OCI-LY3 (cell line): ENCODE measurements around the gene TANGO2.

ENCODE experiments used
- H2AFZ ChIP-seq: fragments of 200-600, 300-600 bp; shearing (Covaris generic); 2 replicates; pipeline ENCODE4 v1.6.0; 2014; ENCODE audit warnings: antibody characterized with exemption, low read depth, low read length
- H3K27ac ChIP-seq: fragments of 200-600, 300-600 bp; sonication (generic); 2 replicates; pipeline ENCODE4 v1.5.1; 2014; ENCODE audit warnings: mild to moderate bottlenecking, low read length, moderate library complexity, mixed read lengths
- H3K27me3 ChIP-seq: fragments of 200-600, 300-600 bp; sonication (generic); 2 replicates; pipeline ENCODE4 v1.6.1; 2014; ENCODE audit warnings: low read depth, low read length, mixed read lengths
- H3K36me3 ChIP-seq: fragments of 200-600, 300-600 bp; sonication (generic); replicated peaks from 2 replicates; pipeline ENCODE3; 2014; ENCODE audit warnings: low read depth, low read length, mixed read lengths
- H3K4me1 ChIP-seq: fragments of 300-600, 200-600 bp; sonication (generic); 2 replicates; pipeline ENCODE4 v1.6.1; 2014; ENCODE audit warnings: low read length, mixed read lengths
- H3K4me2 ChIP-seq: fragments of 200-600, 300-600 bp; sonication (generic); 2 replicates; pipeline ENCODE4 v1.6.1; 2014; ENCODE audit warnings: low read length, mixed read lengths
- H3K4me3 ChIP-seq: fragments of 300-600, 200-600 bp; sonication (generic); 2 replicates; pipeline ENCODE4 v1.5.1; 2014; ENCODE audit warnings: antibody characterized with exemption, mild to moderate bottlenecking, low read length, moderate library complexity
- H3K79me2 ChIP-seq: fragments of 300-600, 200-600 bp; shearing (Covaris generic); 2 replicates; pipeline ENCODE4 v1.6.1; 2014; ENCODE audit warnings: mild to moderate bottlenecking, low read length, mixed read lengths
- H3K9ac ChIP-seq: fragments of 300-600, 200-600 bp; shearing (Covaris generic); 2 replicates; pipeline ENCODE4 v1.6.0; 2014; ENCODE audit warnings: mild to moderate bottlenecking, low read length, moderate library complexity
- H3K9me3 ChIP-seq: fragments of 200-600, 300-600 bp; shearing (Covaris generic); 2 replicates; pipeline ENCODE4 v1.6.1; 2014; ENCODE audit warnings: low read length, mixed read lengths; ENCODE audit not compliant: insufficient read depth
- H4K20me1 ChIP-seq: fragments of 200-600, 300-600 bp; sonication (generic); 2 replicates; pipeline ENCODE4 v1.6.1; 2016; ENCODE audit warnings: low read length, mixed read lengths; ENCODE audit not compliant: insufficient read depth
- EZH2phosphoT487 ChIP-seq: fragments of 200-600 bp; shearing (Covaris generic); IDR thresholded peaks from 2 replicates; pipeline ENCODE4 v1.6.1; 2018; ENCODE audit warnings: antibody characterized with exemption, mixed run types, low read depth
- TF ChIP-seq, protein P1 (sequence below): fragments of 200-600, 300-600 bp; sonication (generic); IDR thresholded peaks from 2 replicates; pipeline ENCODE4 v1.5.1; 2014; ENCODE audit warnings: antibody characterized with exemption, low read length, low read depth

The TANGO2 gene

DNA sequence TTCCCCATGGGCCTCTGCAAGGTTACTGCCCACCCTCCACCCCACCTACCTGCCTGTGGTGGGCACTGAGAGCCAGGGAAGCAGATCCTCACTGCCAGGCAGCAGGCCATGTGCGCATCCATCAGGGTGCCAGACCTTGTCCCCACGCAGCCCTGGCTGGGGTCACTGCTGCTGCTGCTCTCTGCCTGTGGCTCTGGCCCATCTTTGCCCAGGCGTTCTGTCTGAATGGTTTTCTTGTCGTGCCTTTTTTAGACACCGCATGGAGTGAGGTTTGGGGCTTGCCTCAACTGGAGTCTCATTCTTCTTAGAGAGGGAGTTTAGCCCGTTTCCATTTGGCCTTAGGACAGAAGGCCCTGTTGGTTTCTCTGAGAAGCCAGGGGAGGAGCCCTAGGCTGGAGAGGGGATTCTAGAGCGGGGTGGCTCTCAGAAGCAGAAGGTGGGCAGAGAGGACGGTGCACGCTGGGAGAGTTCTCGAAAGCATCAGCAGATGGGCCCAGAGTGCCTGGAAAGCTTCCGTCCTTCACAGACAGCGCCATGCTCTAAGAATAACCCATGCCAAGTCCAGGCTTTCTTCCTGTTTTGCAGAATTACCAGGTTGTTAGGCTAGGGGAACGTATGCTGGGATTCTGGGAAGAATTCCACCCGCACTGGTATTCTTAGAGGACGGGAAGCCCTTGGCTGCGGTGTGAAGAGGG, 8.1 kb downstream of the TANGO2 start:
- no peak overlapping the region for H2AFZ ChIP-seq
- no peaks in the 10 kb centered on the region for H4K20me1 ChIP-seq
- no peak overlapping the region for H3K4me2 ChIP-seq
- no peak overlapping the region for H3K9ac ChIP-seq
- H3K27me3 ChIP-seq = no peaks in the 10 kb centered on the region
- H3K79me2 ChIP-seq = no peaks in the 10 kb centered on the region
- no peak overlapping the region for H3K27ac ChIP-seq
- TF ChIP-seq, protein P1, sequence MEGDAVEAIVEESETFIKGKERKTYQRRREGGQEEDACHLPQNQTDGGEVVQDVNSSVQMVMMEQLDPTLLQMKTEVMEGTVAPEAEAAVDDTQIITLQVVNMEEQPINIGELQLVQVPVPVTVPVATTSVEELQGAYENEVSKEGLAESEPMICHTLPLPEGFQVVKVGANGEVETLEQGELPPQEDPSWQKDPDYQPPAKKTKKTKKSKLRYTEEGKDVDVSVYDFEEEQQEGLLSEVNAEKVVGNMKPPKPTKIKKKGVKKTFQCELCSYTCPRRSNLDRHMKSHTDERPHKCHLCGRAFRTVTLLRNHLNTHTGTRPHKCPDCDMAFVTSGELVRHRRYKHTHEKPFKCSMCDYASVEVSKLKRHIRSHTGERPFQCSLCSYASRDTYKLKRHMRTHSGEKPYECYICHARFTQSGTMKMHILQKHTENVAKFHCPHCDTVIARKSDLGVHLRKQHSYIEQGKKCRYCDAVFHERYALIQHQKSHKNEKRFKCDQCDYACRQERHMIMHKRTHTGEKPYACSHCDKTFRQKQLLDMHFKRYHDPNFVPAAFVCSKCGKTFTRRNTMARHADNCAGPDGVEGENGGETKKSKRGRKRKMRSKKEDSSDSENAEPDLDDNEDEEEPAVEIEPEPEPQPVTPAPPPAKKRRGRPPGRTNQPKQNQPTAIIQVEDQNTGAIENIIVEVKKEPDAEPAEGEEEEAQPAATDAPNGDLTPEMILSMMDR = no peak
- no peak for TF ChIP-seq EZH2phosphoT487
- H3K9me3 ChIP-seq = 0 out of 2 replicates have a peak, but pooled peaks cover under 1% of the 10 kb centered on the region
- H3K4me3 ChIP-seq = no peak overlapping the region
- H3K36me3 ChIP-seq = peaks cover 3% of the 10 kb centered on the region
- peaks cover 7% of the 10 kb centered on the region; the same call in 1 of the 2 replicates for H3K4me1 ChIP-seq

DNA sequence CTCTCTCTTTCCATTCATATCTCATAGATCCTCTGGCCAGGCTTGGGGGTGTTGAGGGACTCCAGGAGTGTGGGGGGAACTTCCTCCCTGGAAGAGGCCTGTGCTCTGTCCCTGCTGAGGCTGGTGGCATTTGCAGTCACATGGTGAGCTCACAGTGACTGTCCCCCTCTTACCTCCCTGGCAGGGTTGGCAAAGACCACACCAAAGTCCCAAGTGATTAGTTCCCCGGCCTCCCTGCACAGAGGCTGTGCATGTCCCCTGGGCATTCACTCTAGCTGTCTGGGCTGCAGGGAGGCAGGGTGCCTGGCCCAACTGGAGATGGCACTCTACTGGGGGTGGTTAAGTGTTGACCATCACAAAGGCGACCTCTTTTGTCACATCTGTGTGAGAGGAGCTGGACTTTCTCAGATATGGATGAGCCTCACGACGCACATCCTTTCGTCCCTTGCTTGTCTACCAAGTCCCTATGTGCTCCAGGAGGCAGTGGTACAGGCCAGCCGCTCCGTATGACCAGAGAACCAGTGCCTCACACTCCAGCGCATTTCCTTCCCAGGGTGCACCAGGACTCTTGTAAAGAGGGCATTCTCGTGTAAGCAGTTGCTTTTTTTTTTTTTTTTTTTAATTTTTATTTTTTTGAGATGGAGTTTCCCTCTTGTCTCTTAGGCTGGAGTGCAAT, 8.8 kb downstream of the TANGO2 start:
- Histone ChIP-seq H3K9me3 (peaks cover 4% of the 10 kb centered on the region; the same call in 1 of the 2 replicates), H3K9ac (no peak overlapping the region), H3K27ac (no peak overlapping the region), H3K4me2 (no peak overlapping the region), H2AFZ (no peak overlapping the region), H3K4me3 (no peak overlapping the region), H3K36me3 (peaks cover 8% of the 10 kb centered on the region), H4K20me1 (no peaks in the 10 kb centered on the region), H3K27me3 (no peaks in the 10 kb centered on the region), H3K4me1 (peaks cover 14% of the 10 kb centered on the region), H3K79me2 (no peaks in the 10 kb centered on the region)
- TF ChIP-seq, protein P1 = no peak
- TF ChIP-seq EZH2phosphoT487 = no peak

DNA sequence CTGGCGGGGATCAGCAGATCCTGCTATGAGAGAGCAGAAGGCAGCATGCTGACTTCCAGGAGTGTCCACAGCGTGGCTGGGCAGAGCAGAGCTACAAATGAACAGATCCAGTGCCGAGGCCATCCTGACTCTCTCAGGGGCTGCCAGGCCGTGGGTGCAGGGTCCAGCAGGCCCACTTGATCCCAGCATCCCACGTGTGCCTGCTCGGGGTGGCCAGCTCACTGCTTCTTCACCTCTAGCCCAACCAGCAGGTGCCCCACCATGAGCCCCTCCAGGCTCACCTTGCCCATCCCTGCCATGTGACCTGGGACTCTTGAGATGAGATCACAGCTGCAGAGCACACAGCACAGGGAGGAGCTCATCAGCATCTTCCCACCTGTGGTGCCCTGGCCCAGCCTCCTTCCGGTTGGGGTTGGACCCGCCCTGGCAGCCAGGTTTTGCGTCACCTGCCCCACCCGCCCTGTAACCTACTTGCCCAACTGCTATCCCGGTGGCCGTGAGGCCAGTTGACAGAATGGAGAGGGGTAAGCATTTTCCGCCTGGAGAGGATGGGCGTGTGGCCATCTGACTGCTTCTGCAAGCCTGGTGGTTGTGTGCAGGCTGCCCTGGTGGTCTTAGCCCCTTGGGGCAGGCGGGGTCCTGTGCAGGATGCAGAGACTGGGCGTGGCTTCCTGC, 11.0 kb downstream of the TANGO2 start:
- no peak for TF ChIP-seq EZH2phosphoT487
- TF ChIP-seq, protein P1 = no peak
- H3K27ac ChIP-seq = no peak overlapping the region
- H3K27me3 ChIP-seq = no peaks in the 10 kb centered on the region
- H2AFZ ChIP-seq = no peak overlapping the region
- H3K4me2 ChIP-seq = no peak overlapping the region
- no peaks in the 10 kb centered on the region for H4K20me1 ChIP-seq
- H3K9ac ChIP-seq = no peak overlapping the region
- H3K79me2 ChIP-seq = 0 out of 2 replicates have a peak, but pooled peaks cover 4% of the 10 kb centered on the region
- peaks cover 8% of the 10 kb centered on the region for H3K36me3 ChIP-seq
- H3K4me1 ChIP-seq = peaks cover 34% of the 10 kb centered on the region
- H3K9me3 ChIP-seq = peaks cover 4% of the 10 kb centered on the region; the same call in 1 of the 2 replicates
- H3K4me3 ChIP-seq = no peak overlapping the region

DNA sequence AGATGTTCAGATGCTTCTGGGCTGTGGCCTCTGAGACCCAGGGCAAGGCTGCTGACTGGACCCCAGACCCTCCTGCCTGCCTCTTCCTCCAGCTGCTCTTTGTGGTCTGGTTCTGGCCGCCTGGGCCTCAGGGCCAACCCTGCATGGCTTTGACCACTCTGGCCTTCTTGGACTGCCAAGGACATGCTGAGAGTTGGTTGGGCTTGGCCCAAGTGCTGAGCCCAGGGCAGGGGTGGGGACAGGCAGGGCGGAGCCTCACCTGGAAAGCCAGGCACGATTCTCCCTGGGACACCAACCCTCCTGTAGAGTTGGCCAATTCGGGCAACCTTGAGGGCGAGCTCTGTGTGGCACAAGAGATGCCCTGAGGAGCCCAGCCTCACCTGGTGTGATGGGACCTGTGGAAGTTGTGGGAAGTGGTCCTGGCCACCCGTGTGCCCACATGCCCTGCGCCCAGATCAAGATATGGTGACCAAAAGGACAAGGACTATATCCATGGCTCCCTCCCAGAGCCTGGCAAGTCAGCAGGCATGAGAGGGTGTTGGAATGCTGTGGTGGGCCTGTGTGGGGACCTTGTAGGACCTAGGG, 11.6 kb downstream of the TANGO2 start:
- Histone ChIP-seq H2AFZ (no peak overlapping the region), H3K79me2 (0 out of 2 replicates have a peak, but pooled peaks cover 4% of the 10 kb centered on the region), H3K9ac (no peak overlapping the region), H3K27ac (no peak overlapping the region), H4K20me1 (no peaks in the 10 kb centered on the region), H3K4me3 (no peak overlapping the region), H3K36me3 (peaks cover 8% of the 10 kb centered on the region), H3K4me2 (no peak overlapping the region), H3K4me1 (peaks cover 40% of the 10 kb centered on the region), H3K27me3 (no peaks in the 10 kb centered on the region), H3K9me3 (peaks cover 4% of the 10 kb centered on the region; the same call in 1 of the 2 replicates)
- TF ChIP-seq EZH2phosphoT487 = no peak
- TF ChIP-seq, protein P1 = no peak
